ENCODE data around the gene SYT1. TPM values are rescaled to one million over a fixed set of nuclear protein-coding genes. Genes with fewer than 3 reads are reported as not detected.

The SYT1 gene
- total and polyA plus RNA-seq, 2 donors (not counting 3 experiments of a cell fraction or from before 2014, with no cell fraction given), result 3.2 to 15.3 TPM

DNA sequence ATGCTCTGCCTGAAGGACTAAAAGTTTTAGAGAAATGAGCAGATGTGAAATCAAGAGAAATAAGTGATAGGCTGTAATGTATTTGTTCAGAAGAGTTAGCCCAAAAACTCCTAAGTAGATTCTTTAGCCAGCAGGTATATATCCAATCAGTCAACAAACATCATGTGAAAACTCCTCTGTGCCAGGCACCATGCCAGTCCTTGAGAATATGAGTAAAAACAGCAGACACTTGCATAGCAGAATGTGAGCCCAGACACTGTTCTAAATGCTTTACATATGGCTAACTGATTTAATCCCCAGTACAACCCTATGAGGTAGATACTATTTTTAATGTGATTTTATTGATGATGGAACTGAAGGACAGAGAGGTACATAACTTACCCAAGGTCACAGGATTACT is 496.4 kb downstream of the SYT1 start:
- Histone ChIP-seq H2AFZ (ENCODE audit: low read depth, low read length) (no peak overlapping the region), H3K9me3 (replicated peaks; ENCODE audit: control insufficient read depth, insufficient read depth, low read length) (no peaks in the 10 kb centered on the region), H3K79me2 (ENCODE audit: control insufficient read depth, insufficient read depth, low read length) (no peaks in the 10 kb centered on the region), H3K9me1 (replicated peaks; ENCODE audit: control insufficient read depth, extremely low read depth, insufficient read depth, low read length) (no peaks in the 10 kb centered on the region), H3K36me3 (ENCODE audit: control insufficient read depth in 2 of 2, extremely low read depth in 1 of 2, insufficient read depth in 2 of 2, low read length in 2 of 2) (no peaks in the 10 kb centered on the region), H3K27ac (ENCODE audit: insufficient read depth, low read depth, low read length) (no peak overlapping the region), H3K27me3 (ENCODE audit: control insufficient read depth in 2 of 2, insufficient read depth in 2 of 2, low read length in 2 of 2) (no peaks in the 10 kb centered on the region), H3K4me3 (replicated peaks in 1 of 3; ENCODE audit: insufficient read depth in 1 of 3, low read depth in 1 of 3, low read length in 3 of 3) (no peak overlapping the region), H3K9ac (replicated peaks; ENCODE audit: extremely low read depth, insufficient read depth, low read length) (no peak overlapping the region), H3K4me1 (ENCODE audit: control insufficient read depth, extremely low read depth, insufficient read depth, low read length) (peaks cover 8% of the 10 kb centered on the region), H3K4me2 (ENCODE audit: insufficient read depth, low read length) (no peak overlapping the region), H4K20me1 (replicated peaks; ENCODE audit: control insufficient read depth, extremely low read depth, insufficient read depth, low read length) (no peaks in the 10 kb centered on the region)
- dilution Hi-C loops (cut with MboI; ENCODE audit: extremely low pct_ligation_motif_present, low sequenced_read_pairs), result no loop called here
- intact Hi-C loops (cut with micrococcal nuclease), result loop anchor here (1.0 kb wide), 1 partner anchor 59 kb away; no protein-coding TSS in a partner anchor
- POLR2A ChIA-PET, result no interaction called here
- TF ChIP-seq POLR2AphosphoS5 (IDR thresholded peaks at IDR 0.05; ENCODE audit: insufficient read depth, low read depth, low read length) (no peak), MAX (IDR thresholded peaks at IDR 0.05; ENCODE audit: insufficient read depth, insufficient read length) (no peak), JUN (IDR thresholded peaks at IDR 0.05; ENCODE audit: borderline replicate concordance, insufficient read depth, insufficient read length, low read depth) (no peak), GATA2 (IDR thresholded peaks at IDR 0.05; ENCODE audit: insufficient read depth, insufficient read length, low read depth, low read length) (no peak), EZH2 (IDR thresholded peaks at IDR 0.05; ENCODE audit: borderline replicate concordance, low read depth, low read length, severe bottlenecking) (no peak), POLR2A (IDR thresholded peaks at IDR 0.05; ENCODE audit: low read depth, low read length) (no peak), FOS (IDR thresholded peaks at IDR 0.05; ENCODE audit: borderline replicate concordance, insufficient read depth, low read length) (no peak), CTCF (IDR thresholded peaks at IDR 0.05; ENCODE audit: extremely low read depth in 1 of 2, insufficient read depth in 1 of 2, low read depth in 1 of 2, low read length in 2 of 2) (no peak), MYC (IDR thresholded peaks at IDR 0.05; ENCODE audit: low read depth, low read length) (no peak)
- CTCF ChIA-PET, result interaction anchor here (1.5 to 1.9 kb wide), 2 partner anchors 13 to 14 kb away, joined by 3 to 4 read pairs; no protein-coding TSS in a partner anchor
- no TSS peak for BruUV-seq (replicated peaks)
- no peak for DNase-seq (ENCODE audit: low read depth, low spot score)
- no peak for FAIRE-seq

Data from endothelial cell of umbilical vein (primary cell).